Measurements from ENCODE around the gene PLA2G4A.

The PLA2G4A gene
- 0 to 0.60 (median 0) reads per million in 3 experiments for total RNA-seq

GRCh38 chr1:186828611-186829454 lies at the start of gene PLA2G4A:
TSS of gene PLA2G4A (plus strand) at chr1:186828949. CDS start at chr1:186854355, 25,406 bp downstream.
- DNase-seq = no peak

- DNase-seq = no peak
Observed at GRCh38 chr1:186780076-186780475, 48.7 kb upstream of the PLA2G4A start.

GRCh38 chr1:186781730-186782129 lies 47.0 kb upstream of the PLA2G4A start:
- DNase-seq = no peak

- no peak for DNase-seq
Observed at GRCh38 chr1:186782791-186783190, 46.0 kb upstream of the PLA2G4A start.

GRCh38 chr1:186783193-186783592 lies 45.6 kb upstream of the PLA2G4A start:
- no peak for DNase-seq

GRCh38 chr1:186785503-186785902 lies 43.2 kb upstream of the PLA2G4A start:
- DNase-seq = no peak

- no peak for DNase-seq
Observed at GRCh38 chr1:186790101-186790500, 38.6 kb upstream of the PLA2G4A start.

- no peak for DNase-seq
Observed at GRCh38 chr1:186792870-186793581, 35.7 kb upstream of the PLA2G4A start.

- no peak for DNase-seq
Observed at GRCh38 chr1:186793582-186793927, 35.2 kb upstream of the PLA2G4A start.

- DNase-seq = no peak
Observed at GRCh38 chr1:186798960-186799688, 29.6 kb upstream of the PLA2G4A start.

GRCh38 chr1:186799689-186800054 lies 29.1 kb upstream of the PLA2G4A start:
- DNase-seq = no peak

- DNase-seq = no peak
Observed at GRCh38 chr1:186802388-186802787, 26.4 kb upstream of the PLA2G4A start.

GRCh38 chr1:186804679-186805078 lies 24.1 kb upstream of the PLA2G4A start:
- no peak for DNase-seq

GRCh38 chr1:186806477-186806876 lies 22.3 kb upstream of the PLA2G4A start:
- DNase-seq = no peak

- no peak for DNase-seq
Observed at GRCh38 chr1:186807163-186807562, 21.6 kb upstream of the PLA2G4A start.

- DNase-seq = no peak
Observed at GRCh38 chr1:186811892-186812291, 16.9 kb upstream of the PLA2G4A start.

GRCh38 chr1:186812570-186812969 lies 16.2 kb upstream of the PLA2G4A start:
- no peak for DNase-seq

GRCh38 chr1:186813420-186813819 lies 15.3 kb upstream of the PLA2G4A start:
- no peak for DNase-seq

GRCh38 chr1:186819126-186819525 lies 9.6 kb upstream of the PLA2G4A start:
- DNase-seq = no peak

- DNase-seq = no peak
Observed at GRCh38 chr1:186819563-186819962, 9.2 kb upstream of the PLA2G4A start.

GRCh38 chr1:186829686-186830587 lies 1.2 kb downstream of the PLA2G4A start:
- DNase-seq = no peak

GRCh38 chr1:186831168-186831567 lies 2.4 kb downstream of the PLA2G4A start:
- DNase-seq = no peak
